Panc1 (cell line): ENCODE results near the gene RANGRF.

Experiments used
- CTCF ChIP-seq: fragments of 450-650 bp; IDR thresholded peaks from 2 replicates; pipeline ENCODE4 v1.5.1; 2017; ENCODE audit warnings: mild to moderate bottlenecking
- POLR2AphosphoS5 ChIP-seq: IDR thresholded peaks from 2 replicates; pipeline ENCODE4 v1.6.1; 2012; ENCODE audit warnings: mild to moderate bottlenecking, low read depth, low read length, moderate library complexity
- REST ChIP-seq, 2 experiments: IDR thresholded peaks; 2 replicates each; pipeline ENCODE4 v1.6.1; 2011 to 2012; ENCODE audit warnings: low read depth in 2 of 2, control low read depth in 1 of 2, low read length in 1 of 2, mild to moderate bottlenecking in 1 of 2, moderate library complexity in 1 of 2; ENCODE audit not compliant: insufficient read depth in 1 of 2
- TCF7L2 ChIP-seq: IDR thresholded peaks from 2 replicates; pipeline ENCODE4 v1.6.1; 2011; ENCODE audit warnings: mild to moderate bottlenecking, low read depth, low read length, inconsistent platforms

- TF ChIP-seq CTCF (no peak), TCF7L2 (no peak), POLR2AphosphoS5 (no peak), REST (IDR thresholded peaks at IDR 0.05; ENCODE audit: insufficient read depth in 1 of 2, low read depth in 2 of 2, low read length in 1 of 2) (no peak)
Observed at GRCh38 chr17:8322061-8322460, 33.6 kb downstream of the RANGRF start.
